Trophoblast cell (in vitro differentiated cells and primary cell): ENCODE results near the gene SRSF3.

ENCODE experiments used
- DNase-seq, 2 donors: peaks; one replicate each; pipeline ENCODE4 v3.0.0-alpha.2; 2016
- H2AFZ ChIP-seq: 2 replicates; pipeline ENCODE4 v1.6.1; 2013; ENCODE audit warnings: low read length, moderate library complexity, mild to moderate bottlenecking; ENCODE audit not compliant: insufficient read depth, poor library complexity
- H2AK5ac ChIP-seq: 2 replicates; pipeline ENCODE4 v1.6.1; 2013; ENCODE audit warnings: mild to moderate bottlenecking, low read length
- H2BK120ac ChIP-seq: 2 replicates; pipeline ENCODE4 v1.6.1; 2013; ENCODE audit warnings: low read length, mild to moderate bottlenecking, moderate library complexity; ENCODE audit not compliant: insufficient read depth, poor library complexity
- H2BK12ac ChIP-seq: 2 replicates; pipeline ENCODE4 v1.6.1; 2013; ENCODE audit warnings: mild to moderate bottlenecking, low read length, moderate library complexity
- H2BK5ac ChIP-seq: 2 replicates; pipeline ENCODE4 v1.6.1; 2013; ENCODE audit warnings: low read length, low read depth, moderate library complexity, mild to moderate bottlenecking; ENCODE audit not compliant: poor library complexity
- H3K14ac ChIP-seq: 2 replicates; pipeline ENCODE4 v1.6.1; 2013; ENCODE audit warnings: mild to moderate bottlenecking, low read length
- H3K18ac ChIP-seq: 2 replicates; pipeline ENCODE4 v1.6.1; 2013; ENCODE audit warnings: mild to moderate bottlenecking, low read length
- H3K23ac ChIP-seq: 2 replicates; pipeline ENCODE4 v1.6.1; 2013; ENCODE audit warnings: low read length
- H3K27ac ChIP-seq: 2 replicates; pipeline ENCODE4 v1.5.1; 2013; ENCODE audit warnings: low read depth, mild to moderate bottlenecking, inconsistent platforms, low read length, moderate library complexity
- H3K27me3 ChIP-seq: 2 replicates; pipeline ENCODE4 v1.6.1; 2013; ENCODE audit warnings: inconsistent platforms, mild to moderate bottlenecking, low read length, moderate library complexity; ENCODE audit not compliant: insufficient read depth
- H3K36me3 ChIP-seq, 2 experiments: 1 replicate in 1 of 2; 2 replicates in 1 of 2; pipeline ENCODE4 v1.6.1; 2013; ENCODE audit warnings: low read length in 2 of 2, mild to moderate bottlenecking in 2 of 2, moderate library complexity in 1 of 2; ENCODE audit not compliant: insufficient read depth in 2 of 2, control insufficient read depth in 1 of 2
- H3K4ac ChIP-seq: 2 replicates; pipeline ENCODE4 v1.6.1; 2013; ENCODE audit warnings: low read depth, mild to moderate bottlenecking, low read length, moderate library complexity
- H3K4me1 ChIP-seq, 2 experiments: 1 replicate in 1 of 2; 2 replicates in 1 of 2; pipeline ENCODE4 v1.6.1; 2013; ENCODE audit warnings: low read length in 2 of 2, mild to moderate bottlenecking in 2 of 2, moderate library complexity in 1 of 2; ENCODE audit not compliant: insufficient read depth in 2 of 2, control insufficient read depth in 1 of 2
- H3K4me2 ChIP-seq: 2 replicates; pipeline ENCODE4 v1.6.1; 2013; ENCODE audit warnings: inconsistent platforms, mild to moderate bottlenecking, low read length, moderate library complexity
- H3K4me3 ChIP-seq: 2 replicates; pipeline ENCODE4 v1.5.1; 2013; ENCODE audit warnings: mild to moderate bottlenecking, low read depth, low read length, inconsistent platforms
- H3K79me1 ChIP-seq: one replicate; pipeline ENCODE4 v1.6.1; 2013; ENCODE audit warnings: low read length
- H3K79me2 ChIP-seq: 2 replicates; pipeline ENCODE4 v1.6.1; 2013; ENCODE audit warnings: low read length, mild to moderate bottlenecking; ENCODE audit not compliant: control insufficient read depth, insufficient read depth, poor library complexity
- H3K9ac ChIP-seq: 2 replicates; pipeline ENCODE4 v1.6.1; 2013; ENCODE audit warnings: mild to moderate bottlenecking, low read length
- H3K9me3 ChIP-seq: 2 replicates; pipeline ENCODE4 v1.6.1; 2013; ENCODE audit warnings: low read depth, mild to moderate bottlenecking, control low read depth, inconsistent platforms, low read length; ENCODE audit not compliant: insufficient read depth
- H4K12ac ChIP-seq: 2 replicates; pipeline ENCODE4 v1.6.1; 2013; ENCODE audit warnings: low read depth, mild to moderate bottlenecking, low read length, moderate library complexity
- H4K8ac ChIP-seq: 2 replicates; pipeline ENCODE4 v1.6.1; 2013; ENCODE audit warnings: low read depth, mild to moderate bottlenecking, low read length, moderate library complexity
- H4K91ac ChIP-seq: one replicate; pipeline ENCODE4 v1.6.1; 2013; ENCODE audit warnings: low read depth, mild to moderate bottlenecking, low read length, moderate library complexity
- WGBS: extraction: QIAGEN DNeasy Blood & Tissue Kit; methylation state at CpG from one replicate; pipeline ENCODE4 v1.1.7; 2013; ENCODE audit warnings: missing lambda C conversion rate; ENCODE audit not compliant: insufficient read length, insufficient coverage; ENCODE audit errors: extremely low coverage; 5-methylcytosine and 5-hydroxymethylcytosine counted together

Gene SRSF3

DNA sequence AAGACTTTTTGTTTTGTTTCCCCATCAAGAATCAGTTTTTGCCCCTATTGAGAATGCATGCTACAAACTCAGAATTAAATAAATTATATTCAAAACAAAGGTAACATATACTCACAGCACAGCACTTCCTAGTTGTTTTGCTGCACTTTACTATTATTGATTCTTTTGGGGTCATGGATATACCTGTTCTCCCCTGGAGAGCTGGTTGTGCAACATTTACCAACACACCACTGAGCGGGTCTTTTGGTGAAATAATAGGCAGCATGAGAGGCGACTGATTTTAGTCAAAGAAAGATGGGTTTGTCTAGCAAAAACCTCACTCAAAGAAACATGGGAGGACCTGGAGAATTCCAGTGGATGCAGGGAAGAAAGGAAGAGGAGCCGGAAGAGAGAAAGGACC lies 44.4 kb downstream of the SRSF3 start:
- H3K27me3 ChIP-seq: no peaks in the 10 kb centered on the region
- no peaks in the 10 kb centered on the region for H3K79me2 ChIP-seq
- H4K8ac ChIP-seq: no peak overlapping the region
- no peak overlapping the region for H3K23ac ChIP-seq
- DNase-seq: no peak
- no peaks in the 10 kb centered on the region for H3K36me3 ChIP-seq
- H3K9me3 ChIP-seq: no peaks in the 10 kb centered on the region
- H3K27ac ChIP-seq: no peak overlapping the region
- no peaks in the 10 kb centered on the region for H3K79me1 ChIP-seq
- no peak overlapping the region for H2BK5ac ChIP-seq
- H2AK5ac ChIP-seq: no peak overlapping the region
- no peak overlapping the region for H3K4ac ChIP-seq
- H3K9ac ChIP-seq: no peak overlapping the region
- no peak overlapping the region for H3K18ac ChIP-seq
- WGBS: no CpG with 5 or more reads among the region's 3 CpGs
- no peak overlapping the region for H4K91ac ChIP-seq
- H2BK120ac ChIP-seq: no peak overlapping the region
- no peak overlapping the region for H4K12ac ChIP-seq
- no peak overlapping the region for H3K4me3 ChIP-seq
- no peak overlapping the region for H3K4me2 ChIP-seq
- H2BK12ac ChIP-seq: no peak overlapping the region
- H3K14ac ChIP-seq: no peak overlapping the region
- no peak overlapping the region for H2AFZ ChIP-seq
- H3K4me1 ChIP-seq: peaks cover 2 to 5% of the 10 kb centered on the region in 2 experiments

DNA sequence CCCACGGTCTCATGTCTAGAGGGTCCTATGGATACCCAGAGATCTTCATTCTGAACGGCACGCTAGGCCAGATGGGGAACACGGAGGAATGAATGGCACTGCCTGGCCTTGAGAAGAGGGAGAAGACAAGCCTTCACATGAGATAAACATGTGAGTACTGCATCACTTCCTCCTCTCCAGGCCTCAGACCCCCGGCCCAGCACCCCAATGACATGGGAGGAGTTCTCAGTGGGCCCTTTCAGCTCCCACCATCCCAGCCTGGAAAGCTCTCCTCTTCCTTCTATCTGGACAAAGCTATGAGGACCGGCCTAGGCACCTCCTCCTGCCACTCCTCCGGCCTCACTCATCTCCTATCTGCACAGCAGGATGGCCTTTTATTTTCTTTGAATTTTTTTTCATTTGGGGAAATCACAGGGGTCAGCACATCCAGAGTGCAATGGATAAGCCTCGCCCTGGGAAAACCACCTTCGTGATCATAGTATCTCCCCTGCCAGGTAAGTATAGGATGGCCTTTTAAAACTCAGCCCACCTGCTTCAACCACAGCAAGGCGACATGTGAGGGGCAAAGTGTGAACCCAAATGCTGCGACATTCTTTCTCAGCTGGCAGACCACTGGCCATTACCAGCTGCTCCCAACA lies 45.1 kb downstream of the SRSF3 start:
- no peak overlapping the region for H3K14ac ChIP-seq
- no CpG with 5 or more reads among the region's 11 CpGs for WGBS
- H4K12ac ChIP-seq: no peak overlapping the region
- no peak overlapping the region for H3K4ac ChIP-seq
- no peak overlapping the region for H3K23ac ChIP-seq
- H3K18ac ChIP-seq: no peak overlapping the region
- no peak overlapping the region for H3K4me2 ChIP-seq
- no peak overlapping the region for H2BK5ac ChIP-seq
- no peak overlapping the region for H2BK120ac ChIP-seq
- no peaks in the 10 kb centered on the region for H3K9me3 ChIP-seq
- no peak overlapping the region for H3K9ac ChIP-seq
- H3K36me3 ChIP-seq: no peaks in the 10 kb centered on the region
- H4K91ac ChIP-seq: no peak overlapping the region
- H2BK12ac ChIP-seq: no peak overlapping the region
- no peaks in the 10 kb centered on the region for H3K79me1 ChIP-seq
- H3K4me1 ChIP-seq: peaks cover 2 to 3% of the 10 kb centered on the region in 2 experiments
- H2AFZ ChIP-seq: no peak overlapping the region
- no peak overlapping the region for H3K4me3 ChIP-seq
- H3K79me2 ChIP-seq: no peaks in the 10 kb centered on the region
- no peak overlapping the region for H2AK5ac ChIP-seq
- H3K27me3 ChIP-seq: no peaks in the 10 kb centered on the region
- no peak overlapping the region for H4K8ac ChIP-seq
- DNase-seq: no peak
- H3K27ac ChIP-seq: no peak overlapping the region

DNA sequence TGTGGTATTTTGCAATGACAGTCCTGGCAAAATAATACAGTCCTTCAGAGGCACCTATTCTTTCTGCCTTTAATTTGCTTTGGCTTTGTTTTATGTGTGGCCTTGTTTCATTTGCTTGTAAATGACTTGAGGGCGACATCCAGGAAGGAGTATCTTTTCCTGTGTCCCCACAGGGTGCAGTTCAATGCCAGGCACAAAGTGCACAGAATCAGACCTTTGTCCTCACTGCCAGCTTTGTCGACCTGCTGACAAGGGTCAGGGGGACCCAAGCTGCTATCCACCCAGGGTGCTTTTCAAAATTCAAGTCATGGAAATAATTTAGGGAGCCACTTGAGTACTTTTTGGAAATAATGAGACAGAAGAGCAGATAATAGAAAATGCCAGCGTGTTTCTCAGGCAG lies 47.4 kb downstream of the SRSF3 start:
- Histone ChIP-seq H3K9ac (no peak overlapping the region), H3K4ac (no peak overlapping the region), H3K4me2 (no peak overlapping the region), H3K9me3 (no peaks in the 10 kb centered on the region), H4K91ac (no peak overlapping the region), H3K27ac (no peak overlapping the region), H3K79me1 (no peaks in the 10 kb centered on the region), H3K23ac (no peak overlapping the region), H2AFZ (no peak overlapping the region), H3K14ac (no peak overlapping the region), H3K27me3 (no peaks in the 10 kb centered on the region), H2BK5ac (no peak overlapping the region), H2BK120ac (no peak overlapping the region), H2AK5ac (no peak overlapping the region), H2BK12ac (no peak overlapping the region), H3K36me3 (no peaks in the 10 kb centered on the region), H4K12ac (no peak overlapping the region), H3K79me2 (no peaks in the 10 kb centered on the region), H3K4me1 (peaks cover 2 to 5% of the 10 kb centered on the region in 2 experiments), H3K18ac (no peak overlapping the region), H3K4me3 (no peak overlapping the region), H4K8ac (no peak overlapping the region)
- WGBS: no CpG with 5 or more reads among the region's 3 CpGs
- DNase-seq: no peak

DNA sequence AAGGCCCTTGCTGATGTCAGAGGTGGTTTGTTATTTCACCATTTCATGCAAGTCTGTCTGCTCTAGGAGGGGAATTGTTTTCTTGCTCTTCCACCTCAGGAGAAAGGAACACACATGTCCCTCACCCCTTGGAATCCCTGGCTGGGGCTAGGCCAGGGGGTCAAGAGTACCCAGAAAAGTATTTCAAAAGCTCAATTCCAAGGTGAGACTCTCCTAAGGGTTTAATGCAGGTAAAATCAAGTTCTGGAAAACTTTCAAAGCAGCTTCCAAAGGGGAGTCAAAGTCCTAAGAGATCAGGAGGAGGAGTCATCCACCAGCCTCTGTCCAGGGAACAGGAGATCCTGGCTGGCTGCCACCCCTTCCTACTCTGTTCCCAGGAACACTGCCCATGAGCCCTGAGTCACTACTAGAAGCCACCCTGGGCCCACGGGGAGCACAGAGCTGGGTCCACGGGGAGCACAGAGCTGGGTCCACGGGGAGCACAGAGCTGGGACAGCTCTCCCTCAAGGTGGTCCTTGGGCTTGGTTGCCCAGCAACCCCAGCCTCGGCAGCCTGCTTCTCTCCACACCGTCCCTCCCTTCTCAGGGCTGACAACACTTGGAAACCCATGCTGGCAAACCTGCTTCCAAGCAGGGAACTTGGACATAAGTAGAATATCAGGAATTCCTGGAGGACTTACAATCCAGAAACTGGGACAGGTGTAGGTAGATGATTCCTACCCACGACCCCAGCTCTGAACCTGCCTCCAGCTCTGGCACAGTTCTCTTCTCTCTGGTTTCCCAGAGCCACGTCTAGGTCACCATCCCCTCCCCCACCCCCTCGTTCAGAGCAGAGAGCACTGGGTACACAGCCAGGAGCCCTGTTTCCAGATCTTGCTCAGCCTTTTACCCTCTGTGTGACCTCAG lies 49.0 kb downstream of the SRSF3 start:
- H3K79me2 ChIP-seq: no peaks in the 10 kb centered on the region
- no peak overlapping the region for H2AK5ac ChIP-seq
- H3K18ac ChIP-seq: no peak overlapping the region
- H3K27me3 ChIP-seq: no peaks in the 10 kb centered on the region
- no peak overlapping the region for H4K8ac ChIP-seq
- no peak overlapping the region for H2AFZ ChIP-seq
- H3K79me1 ChIP-seq: no peaks in the 10 kb centered on the region
- DNase-seq: peak in 1 of 2 donors; percentile 22
- H3K9me3 ChIP-seq: no peaks in the 10 kb centered on the region
- no peak overlapping the region for H4K12ac ChIP-seq
- no peak overlapping the region for H3K4me2 ChIP-seq
- H2BK12ac ChIP-seq: no peak overlapping the region
- H4K91ac ChIP-seq: no peak overlapping the region
- H3K23ac ChIP-seq: no peak overlapping the region
- H2BK120ac ChIP-seq: no peak overlapping the region
- H3K27ac ChIP-seq: no peak overlapping the region
- H3K9ac ChIP-seq: no peak overlapping the region
- WGBS: no CpG with 5 or more reads among the region's 8 CpGs
- H2BK5ac ChIP-seq: no peak overlapping the region
- H3K4ac ChIP-seq: no peak overlapping the region
- H3K14ac ChIP-seq: no peak overlapping the region
- peaks cover 0 to 3% of the 10 kb centered on the region in 2 experiments for H3K4me1 ChIP-seq
- no peaks in the 10 kb centered on the region for H3K36me3 ChIP-seq
- H3K4me3 ChIP-seq: no peak overlapping the region
